Suppressor macrophage (primary cell): ENCODE data around the gene HMX2.
A peak's percentile ranks its signal among the peaks of the same experiment; 100 is the strongest.
"Not testable (repeated sequence)": the region's sequence is repeated elsewhere in the genome, so short reads cannot be mapped to it uniquely, and the experiment has no call there.

ENCODE experiments used
- DNase-seq, 4 experiments: peaks; one replicate each; pipeline ENCODE4 v3.0.0-alpha.2; 2020 to 2022

HMX2 gene

DNA sequence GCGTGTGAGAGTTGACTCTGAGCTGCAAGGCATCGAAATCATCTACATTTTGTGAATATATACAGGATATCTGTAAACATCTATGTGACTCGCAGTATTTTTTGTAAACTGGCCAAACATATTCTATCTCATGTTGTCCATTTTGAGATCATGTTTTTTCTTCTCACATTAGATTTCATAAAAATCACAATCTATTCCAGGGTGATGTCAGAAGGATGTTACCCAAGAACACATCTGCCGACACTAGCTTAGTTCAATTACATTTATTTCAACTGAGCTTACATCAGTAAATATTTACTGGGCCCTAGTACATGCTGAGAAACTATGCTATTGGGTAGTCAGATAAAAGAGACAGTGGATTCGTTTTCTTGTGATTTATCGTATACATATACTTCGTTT, 3.8 kb downstream of the HMX2 start:
- no peak for DNase-seq

DNA sequence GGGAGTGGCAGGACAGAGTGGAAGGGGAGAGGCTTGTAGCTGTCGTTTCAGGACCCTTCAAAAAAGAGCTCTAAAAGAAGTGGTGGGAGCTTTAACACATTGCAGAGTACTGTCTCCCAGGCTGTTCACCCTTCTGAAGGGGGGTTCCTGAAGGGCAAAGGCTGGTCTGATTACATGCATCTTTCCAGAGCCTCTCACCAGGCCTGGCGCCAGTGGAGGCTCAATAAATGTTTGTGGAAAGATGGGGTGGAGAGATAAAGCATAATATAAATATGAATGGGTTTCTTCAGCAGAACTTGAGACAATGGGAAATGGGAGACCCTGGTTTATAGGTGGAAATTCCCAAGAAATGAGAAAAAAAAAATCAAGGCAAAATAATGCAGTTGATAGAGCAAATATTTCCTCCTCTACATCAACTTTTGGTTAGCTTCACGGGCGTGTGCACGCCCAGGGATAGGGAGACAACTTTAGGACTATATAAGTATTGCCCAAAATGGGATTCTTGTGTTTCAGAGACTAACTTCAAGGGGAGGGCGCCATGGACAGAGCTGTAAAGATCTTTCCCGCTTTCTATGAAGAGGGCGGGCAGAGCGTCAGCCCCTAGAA, 5.7 kb downstream of the HMX2 start:
- no peak for DNase-seq

DNA sequence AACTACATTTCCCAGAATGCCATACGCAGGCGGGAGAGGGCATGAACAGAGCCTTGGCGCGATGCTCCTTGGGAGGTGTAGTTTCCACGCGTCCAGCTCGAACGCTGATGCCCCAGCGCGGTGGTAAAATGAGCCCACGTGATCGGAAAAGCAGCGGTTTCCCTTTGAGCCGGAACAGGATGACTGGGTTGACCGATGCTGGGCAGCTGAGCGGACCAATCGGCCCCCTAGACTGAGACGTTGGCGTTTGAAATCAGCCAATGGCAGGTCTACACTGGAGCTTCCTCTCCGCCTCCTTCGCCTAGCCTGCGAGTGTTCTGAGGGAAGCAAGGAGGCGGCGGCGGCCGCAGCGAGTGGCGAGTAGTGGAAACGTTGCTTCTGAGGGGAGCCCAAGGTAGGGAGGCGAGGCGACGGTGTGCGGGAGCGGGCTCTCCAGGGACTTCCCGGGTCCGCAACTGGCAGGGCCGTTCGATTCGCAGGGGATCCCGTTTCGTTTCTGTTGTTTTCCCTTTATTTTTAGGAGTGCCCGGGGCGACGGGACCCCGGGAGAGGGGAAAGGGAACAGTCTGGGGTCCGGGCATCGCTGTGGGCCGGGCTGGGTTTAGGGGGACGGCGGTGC, 6.3 kb downstream of the HMX2 start, which contains the start of gene BUB3:
Gene BUB3 (plus strand): TSS at position 311 of the 619 bp plus-strand sequence. CDS start 516 bp downstream, outside the sequence.
- DNase-seq, result peak; percentile 99 to 100 (median 99)

DNA sequence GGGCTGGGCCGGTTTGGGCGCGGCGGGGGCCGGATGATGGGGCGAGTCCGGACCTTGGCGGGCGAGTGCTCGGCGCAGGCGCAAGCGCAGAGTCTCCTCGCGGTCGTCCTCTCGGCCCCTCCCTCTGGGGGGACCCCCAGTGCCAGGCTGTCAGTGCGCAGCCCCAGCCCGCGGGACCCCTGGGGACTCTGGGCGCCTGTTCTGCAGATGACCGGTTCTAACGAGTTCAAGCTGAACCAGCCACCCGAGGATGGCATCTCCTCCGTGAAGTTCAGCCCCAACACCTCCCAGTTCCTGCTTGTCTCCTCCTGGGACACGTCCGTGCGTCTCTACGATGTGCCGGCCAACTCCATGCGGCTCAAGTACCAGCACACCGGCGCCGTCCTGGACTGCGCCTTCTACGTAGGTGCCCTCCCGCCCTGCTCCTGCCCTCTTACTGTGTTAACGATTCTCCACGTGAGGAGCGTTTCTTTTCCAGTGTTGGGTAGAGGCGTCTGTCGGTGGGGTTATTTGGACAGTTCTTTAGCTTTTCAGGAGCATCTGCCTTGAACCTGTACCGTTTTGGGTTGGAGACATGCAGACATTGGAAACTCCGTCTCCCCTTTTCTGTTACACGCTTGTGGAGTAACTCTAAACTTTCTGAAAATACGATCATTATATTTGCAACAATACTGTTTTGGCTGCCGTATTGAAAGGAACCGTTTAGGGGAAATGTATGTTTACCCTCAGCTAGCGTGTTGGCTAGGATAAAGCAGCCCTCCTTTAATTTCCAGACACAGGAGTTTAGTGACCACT, 7.0 kb downstream of the HMX2 start:
- DNase-seq, result peak in 3 of 4 experiments; percentile 47 to 68 (median 54)

DNA sequence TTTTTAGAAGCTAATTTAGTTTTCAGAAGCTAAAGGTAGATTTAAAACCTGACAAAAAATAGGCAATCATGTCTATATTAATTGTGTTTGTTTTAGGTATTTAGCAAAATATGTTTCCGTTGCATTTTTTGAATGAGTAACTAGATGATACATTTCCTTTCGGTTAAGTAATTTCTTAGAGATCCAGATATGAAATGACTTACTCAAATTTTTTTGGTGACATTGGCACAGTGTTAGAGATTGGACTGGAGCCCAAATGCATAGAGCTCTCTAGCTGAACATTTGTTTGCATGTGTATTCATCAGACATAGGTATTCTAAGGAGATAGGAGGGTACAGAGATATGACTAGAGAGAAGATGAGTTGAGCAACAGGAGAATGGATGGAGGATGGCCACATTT, 8.1 kb downstream of the HMX2 start:
- no peak for DNase-seq

DNA sequence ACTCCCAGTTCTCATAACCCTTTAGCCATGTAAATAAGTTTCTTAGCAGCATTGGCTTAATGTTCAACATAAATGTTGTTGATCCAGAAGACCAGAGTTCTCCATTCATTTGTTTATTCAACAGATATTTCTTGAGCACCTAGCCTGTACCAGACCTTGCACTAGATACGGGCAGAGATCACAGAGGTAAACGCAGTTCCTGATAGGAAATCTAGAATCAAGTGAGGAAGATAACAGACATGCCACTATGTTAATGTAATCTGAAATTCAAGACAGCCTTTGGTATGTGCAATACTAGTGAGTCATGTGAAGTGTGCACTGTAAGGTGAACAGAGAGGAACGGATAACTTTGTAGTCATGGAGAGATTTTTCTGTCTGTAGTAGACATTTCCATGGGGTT, 9.3 kb downstream of the HMX2 start:
- DNase-seq, result no peak

DNA sequence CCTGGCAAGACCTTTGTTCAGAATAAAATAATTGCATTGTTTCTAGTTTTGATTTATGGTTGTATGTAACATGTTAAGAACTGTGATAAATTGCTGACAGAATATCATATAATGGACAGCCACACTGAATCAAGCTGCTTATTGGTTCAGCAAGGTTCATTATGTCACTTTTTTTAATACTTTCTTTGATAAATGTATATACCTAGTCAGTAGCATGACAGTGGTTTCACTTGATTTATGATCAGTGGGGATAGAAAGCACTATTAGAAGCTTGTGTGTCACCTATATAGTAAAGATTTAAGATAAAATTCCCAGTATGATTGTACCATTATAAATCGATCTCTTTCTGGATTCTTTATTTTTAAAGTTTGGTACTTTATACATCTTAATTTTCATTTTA, 10.7 kb downstream of the HMX2 start:
- DNase-seq, result no peak

DNA sequence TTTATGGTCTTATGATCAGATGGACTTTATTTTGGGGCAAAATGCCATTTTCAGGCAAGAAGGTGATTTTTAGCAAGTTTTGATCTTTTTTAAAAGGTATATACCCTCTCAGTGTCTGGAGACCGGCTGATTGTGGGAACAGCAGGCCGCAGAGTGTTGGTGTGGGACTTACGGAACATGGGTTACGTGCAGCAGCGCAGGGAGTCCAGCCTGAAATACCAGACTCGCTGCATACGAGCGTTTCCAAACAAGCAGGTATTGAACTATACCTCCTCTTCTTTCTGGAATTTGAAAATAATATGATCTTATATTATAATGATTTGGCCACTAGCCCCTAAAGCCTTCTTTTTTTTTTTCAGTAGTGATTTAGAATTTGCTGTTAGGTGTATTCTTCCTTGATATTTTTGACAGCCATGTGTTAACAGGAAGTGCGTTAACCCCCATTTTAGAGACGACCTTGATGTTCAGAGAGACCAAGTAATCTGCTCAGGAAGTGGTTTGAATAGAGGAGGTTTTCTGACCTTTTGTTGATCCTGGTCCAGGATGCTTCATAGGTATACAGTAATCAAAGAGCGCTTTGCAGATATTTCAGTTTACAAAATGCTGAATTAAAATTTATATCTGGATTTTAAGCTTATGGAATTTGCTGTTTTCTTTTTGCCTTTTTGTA, 12.5 kb downstream of the HMX2 start:
- no peak for DNase-seq

DNA sequence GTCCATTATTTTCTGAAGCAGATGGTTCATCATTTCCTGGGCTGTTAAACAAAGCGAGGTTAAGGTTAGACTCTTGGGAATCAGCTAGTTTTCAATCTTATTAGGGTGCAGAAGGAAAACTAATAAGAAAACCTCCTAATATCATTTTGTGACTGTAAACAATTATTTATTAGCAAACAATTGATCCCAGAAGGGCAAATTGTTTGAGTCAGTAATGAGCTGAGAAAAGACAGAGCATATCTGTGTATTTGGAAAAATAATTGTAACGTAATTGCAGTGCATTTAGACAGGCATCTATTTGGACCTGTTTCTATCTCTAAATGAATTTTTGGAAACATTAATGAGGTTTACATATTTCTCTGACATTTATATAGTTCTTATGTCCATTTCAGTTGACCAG, 16.4 kb downstream of the HMX2 start:
- no peak for DNase-seq

DNA sequence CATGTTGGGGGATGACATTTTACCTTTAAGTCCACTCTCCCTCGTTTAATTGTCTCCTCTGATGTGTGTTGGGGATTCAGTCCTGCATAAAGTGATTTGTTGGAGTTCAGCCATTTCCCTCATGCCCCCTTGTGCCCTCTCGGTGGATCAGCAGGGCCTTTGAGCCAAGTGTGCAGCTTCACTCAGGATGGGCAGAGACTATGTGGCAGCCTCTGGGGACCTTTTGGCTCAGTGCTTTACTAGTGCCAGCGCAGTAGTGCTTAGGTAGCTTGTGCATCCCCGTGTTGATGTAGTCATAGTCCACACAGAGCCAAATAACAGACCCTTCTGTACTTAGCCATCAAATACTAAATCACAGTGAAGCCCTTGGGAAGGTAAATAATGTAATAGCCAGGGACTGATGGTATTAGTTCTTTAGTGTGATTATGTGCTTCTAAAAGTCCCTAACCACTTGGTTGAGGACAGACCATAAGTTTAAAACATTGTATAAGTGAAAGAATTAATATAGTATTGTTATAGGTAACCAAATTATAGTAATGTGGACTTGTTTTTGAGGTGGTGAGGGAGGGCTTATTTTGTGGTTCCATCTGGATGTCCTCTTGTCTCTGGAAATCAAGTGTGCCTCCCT, 17.6 kb downstream of the HMX2 start:
- DNase-seq, result no peak

DNA sequence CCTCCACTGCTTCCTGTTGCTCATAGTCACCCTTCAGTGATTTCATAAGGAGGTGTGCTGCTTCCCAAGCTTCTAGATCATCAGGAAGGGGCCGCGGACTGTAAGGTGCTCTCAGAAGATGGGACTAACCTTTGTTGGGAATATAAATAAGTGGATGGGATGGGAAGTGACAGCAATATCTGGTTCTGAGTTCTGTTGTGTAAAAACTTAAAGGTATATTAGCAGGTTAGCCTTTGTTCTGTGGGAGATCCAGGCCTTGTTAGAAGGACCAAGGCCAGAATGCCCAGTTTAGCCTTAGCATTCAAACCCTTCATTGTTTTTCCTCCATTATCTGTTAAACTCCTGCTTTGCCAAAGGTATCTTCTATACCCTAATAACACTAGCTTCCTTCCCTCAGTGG, 18.7 kb downstream of the HMX2 start:
- no peak for DNase-seq

DNA sequence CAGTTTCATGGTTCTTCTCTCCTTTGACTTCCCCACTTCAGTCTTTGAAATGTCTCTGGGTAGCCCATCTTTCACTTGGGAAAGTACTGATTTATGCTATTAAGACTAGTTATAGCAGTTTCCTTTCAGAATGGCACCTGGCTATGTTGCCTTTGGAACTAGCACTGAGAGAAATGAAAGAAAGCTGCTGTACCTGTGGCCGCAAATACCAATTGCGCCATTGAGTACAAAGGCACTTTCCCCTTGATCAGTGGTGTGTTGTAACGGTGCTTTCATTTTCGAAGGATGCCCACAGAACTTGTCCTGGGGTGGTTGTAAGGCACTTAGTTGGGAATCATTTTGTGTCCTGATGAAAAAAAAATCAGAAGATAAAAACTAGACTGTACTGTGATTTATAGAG, 23.0 kb downstream of the HMX2 start:
- DNase-seq, result no peak

DNA sequence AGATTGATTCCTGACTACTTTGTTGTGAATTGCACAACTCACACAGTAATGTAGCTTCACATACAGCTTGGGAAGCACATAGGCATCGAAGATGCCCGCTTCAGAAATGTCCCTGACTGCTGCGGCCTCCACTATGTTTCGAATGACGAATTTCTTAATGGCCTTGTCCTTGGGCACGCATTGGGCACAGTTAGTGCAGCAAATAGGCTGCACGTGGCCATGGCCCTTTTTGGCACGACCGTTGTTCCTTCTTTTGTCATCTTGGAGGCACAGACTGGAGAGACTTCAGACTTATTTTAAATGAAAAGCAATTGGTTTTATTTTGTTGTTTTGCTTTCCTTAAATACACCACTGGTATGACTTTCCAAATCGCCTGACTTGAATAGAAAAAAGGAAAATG, 23.7 kb downstream of the HMX2 start:
- not testable (repeated sequence) for DNase-seq

DNA sequence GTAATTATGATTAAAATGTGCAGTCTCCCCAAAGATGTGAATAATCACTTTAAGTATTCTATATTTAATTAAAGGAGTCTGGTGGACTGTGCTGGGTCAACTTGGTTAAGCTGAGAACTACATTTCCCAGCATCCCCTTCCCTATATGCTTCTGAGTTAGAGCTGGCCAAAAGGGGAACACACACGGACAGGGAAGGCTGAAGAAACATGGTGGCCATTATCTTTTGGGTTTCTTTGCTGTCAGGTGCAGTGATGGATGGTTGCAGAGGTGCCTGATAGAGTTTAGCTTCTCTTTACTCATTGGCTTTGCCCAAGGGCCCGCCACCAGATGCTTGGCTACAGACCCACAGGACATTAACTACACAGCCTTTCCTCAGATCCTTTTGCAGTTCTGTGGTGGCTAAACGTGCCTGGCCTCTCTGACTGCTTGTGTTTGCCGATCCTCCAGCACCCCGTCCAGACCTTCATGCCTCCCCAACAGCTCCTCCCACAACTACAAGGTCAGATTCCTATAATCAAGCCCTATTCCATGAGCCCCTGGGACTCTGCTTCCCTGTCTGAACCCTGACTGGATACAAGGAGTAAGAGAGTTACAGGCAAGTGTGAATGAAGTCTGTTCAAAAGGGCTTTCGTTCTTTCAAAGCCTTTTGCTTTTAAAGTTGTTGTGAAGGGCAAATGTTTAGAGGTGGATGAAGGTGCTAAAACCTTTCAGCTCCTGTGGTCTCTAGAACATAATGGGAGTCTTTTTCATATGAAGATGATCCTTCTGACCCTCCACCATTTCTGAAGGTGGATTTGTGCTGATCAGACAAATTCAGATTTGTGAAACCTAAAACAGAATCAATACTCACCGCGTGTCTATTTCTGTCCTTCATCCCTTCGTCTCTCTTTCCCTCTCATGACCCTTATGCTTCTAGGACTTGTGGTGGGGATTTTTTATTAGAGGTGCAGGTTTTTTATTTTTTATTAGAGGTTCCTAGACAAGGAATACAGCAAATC, 27.8 kb downstream of the HMX2 start:
- no peak for DNase-seq

DNA sequence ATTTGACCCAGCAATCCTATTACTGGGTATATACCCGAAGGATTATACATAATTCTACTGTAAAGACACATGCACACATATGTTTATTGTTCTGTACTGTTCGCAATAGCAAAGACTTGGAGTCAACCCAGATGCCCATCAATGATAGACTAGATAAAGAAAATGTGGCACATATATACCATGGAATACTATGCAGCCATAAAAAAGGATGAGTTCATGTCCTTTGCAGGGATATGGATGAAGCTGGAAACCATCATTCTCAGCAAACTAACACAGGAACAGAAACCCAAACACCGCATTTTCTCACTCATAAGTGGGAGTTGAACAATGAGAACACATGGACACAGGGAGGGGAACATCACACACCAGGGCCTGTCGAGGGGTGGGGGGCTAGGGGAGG, 30.5 kb downstream of the HMX2 start:
- not testable (repeated sequence) for DNase-seq

DNA sequence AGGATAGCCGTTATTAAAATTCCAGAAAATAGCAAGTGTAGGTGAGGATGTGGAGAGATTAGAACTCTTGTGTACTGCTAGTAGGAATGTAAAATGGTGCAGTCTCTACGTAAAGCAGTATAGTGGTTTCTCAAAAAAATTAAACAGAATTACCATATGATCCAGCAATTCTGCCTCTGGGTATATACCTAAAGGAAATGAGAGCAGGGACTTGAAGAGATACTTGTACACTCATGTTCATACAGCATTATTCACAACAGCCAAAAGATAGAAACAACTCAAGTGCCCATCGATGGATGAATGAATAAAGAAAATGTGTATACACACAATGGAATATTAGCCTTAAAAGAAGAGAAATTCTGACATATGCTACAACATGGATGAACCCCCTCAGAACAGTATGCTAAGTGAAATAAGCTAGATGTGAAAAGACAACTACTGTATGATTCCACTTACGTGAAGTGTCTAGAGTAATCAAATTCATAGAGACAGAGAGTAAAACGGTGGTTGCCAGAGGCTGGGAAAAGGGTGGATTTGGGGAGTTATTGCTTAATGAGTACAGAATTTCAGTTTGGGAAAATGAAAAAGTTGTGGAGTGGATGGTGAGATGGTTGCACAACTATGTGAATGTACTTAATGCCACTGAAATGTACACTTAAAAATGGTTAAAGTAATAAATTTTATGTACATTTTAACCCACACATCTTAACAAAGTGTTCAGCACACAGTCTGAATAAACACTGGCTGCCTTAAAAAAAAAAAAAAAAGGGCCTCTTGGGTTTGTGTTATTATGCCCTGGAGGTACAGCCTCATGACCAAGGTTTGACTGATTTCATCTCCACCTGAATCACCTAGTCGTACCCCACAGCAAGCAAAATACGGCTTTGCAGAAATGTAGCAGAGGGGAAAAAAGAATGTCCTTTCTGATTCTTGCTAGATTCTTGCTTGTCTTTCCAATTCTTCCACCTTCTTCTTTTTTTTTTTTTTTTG, 32.5 kb downstream of the HMX2 start:
- DNase-seq, result no peak

DNA sequence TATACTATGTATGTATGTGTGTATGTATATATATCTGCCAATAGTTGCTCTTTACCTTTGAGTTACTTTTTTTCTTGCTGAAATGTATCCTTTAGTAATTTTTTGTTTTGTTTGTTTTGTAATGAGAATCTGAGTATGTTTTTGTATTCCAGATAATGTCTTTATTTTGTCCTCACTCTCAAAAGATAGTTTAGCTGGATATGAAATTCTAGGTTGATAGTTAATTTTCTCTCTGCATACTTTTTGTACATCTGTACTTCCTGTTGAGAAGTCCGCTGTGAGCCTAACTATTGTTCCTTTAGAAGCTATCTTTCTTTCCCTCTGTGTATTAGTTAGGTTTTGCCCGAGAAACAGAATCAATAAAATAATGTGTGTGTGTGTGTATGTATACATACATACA, 35.8 kb downstream of the HMX2 start:
- DNase-seq, result no peak

DNA sequence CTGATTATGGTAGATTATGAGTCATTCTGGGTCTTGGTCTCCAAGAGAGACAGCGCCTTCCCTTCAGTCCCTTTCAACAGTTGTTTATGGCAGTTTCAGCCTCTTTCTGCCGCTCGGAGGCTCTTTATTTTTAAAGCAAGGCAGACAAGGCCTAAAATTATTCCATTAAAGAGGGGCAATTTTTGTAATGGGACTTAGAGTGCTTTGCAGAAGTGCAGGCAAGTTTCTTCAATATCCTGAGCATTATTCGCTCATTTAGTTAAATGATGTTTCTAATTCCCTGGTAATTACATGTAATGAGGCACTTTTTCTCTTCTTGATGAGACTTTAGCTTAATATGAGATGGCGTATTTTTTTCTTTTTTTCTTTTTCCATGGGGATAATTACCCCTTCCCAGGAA, 39.8 kb downstream of the HMX2 start:
- DNase-seq, result no peak

DNA sequence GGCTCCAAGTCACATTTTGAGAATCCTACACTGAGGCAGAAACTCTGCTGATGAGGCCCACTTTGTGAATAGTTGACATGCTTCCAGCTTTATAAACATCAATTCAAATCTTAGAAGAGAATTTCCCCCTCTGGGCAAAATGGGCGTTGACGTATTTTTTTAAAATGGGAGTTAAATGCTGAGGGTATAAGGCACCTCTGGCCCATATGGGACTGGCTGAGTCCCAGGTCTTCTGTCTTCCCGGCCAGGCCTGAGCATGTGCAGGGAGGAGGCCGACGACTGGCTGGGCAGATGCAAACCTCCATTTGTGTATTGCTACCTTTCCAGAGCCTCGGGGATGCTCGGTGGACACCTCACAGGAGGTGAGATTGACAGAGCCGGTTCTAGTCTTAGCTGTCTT, 44.0 kb downstream of the HMX2 start:
- DNase-seq, result no peak

DNA sequence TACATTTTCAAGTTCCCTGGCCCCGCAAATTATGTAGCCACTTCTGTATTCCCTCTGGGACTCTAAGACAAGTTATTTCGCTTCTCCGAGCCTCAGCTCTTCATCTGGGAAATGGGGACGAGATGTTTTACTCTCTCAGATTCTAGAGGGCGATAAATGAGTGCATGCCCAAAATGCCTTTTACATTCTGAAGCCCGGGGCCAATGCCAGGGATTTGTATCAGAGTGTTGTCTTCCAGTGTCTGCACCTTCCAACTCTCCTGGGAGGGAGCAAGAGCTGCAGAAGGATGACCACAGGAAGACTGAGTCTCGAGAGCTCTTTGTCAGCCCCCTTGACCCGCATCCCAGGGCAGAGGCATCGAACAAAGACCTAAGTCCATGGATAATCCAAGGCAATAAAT, 46.1 kb downstream of the HMX2 start:
- DNase-seq, result no peak
